CD4-positive, alpha-beta T cell treated with Interleukin-21 for 1 hour (primary cell): Measurements from ENCODE around the gene ANKRD34A.
A peak's percentile ranks its signal among the peaks of the same experiment; 100 is the strongest.

Experiments used
- DNase-seq: peaks from one replicate; pipeline ENCODE4 v3.0.0-alpha.2; 2020

ANKRD34A gene

DNA sequence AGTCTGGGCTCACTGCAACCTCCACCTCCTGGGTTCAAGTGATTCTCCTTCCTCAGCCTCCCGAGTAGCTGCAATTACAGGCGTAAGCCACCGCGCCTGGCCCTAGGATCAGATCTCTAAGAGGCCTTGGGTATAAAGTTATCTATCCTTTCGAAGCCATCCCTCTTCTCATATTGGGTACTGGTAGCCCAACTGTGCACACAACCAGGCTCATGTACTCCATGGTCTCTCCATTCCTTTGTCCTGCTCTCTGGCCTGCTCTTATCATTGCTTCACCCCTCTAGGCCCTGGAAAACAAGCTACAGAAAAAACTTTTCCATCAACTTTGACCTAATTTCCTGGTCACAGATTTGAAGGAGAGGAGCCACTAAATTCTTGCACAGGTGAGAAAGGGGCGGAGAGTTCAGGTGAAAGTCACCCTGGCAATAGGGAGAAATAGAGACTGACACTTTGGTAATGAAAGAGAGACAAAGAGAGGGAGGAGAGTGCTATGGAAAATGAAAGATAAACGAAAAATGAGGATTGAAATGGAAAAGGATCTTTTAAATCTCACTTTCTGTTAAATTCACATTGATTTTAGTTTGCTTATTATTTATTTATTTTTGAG is 26.0 kb upstream of the ANKRD34A start:
- peak; percentile 44 for DNase-seq

- peak; percentile 43 for DNase-seq
Observed at GRCh38 chr1:145988773-145989172, 24.4 kb upstream of the ANKRD34A start.

GRCh38 chr1:145987926-145988325 is 23.6 kb upstream of the ANKRD34A start:
- no peak for DNase-seq

DNA sequence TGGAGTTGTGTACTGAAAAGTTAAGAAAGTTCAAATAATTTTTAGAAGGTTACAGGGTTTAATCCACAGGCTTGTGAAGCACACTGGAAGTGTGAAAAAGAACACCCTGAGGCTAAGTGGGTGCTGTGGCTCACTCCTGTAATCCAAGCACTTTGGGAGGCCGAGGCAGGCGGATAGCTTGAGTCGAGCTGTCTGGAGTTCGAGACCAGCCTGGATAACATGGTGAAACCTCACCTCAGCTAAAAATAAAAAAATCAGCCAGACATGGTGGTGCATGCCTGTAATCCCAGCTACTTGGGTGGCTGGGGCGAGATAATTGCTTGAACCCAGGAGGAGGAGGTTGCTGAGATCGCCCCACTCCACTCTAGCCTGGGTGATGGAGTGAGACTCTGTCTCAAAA is 22.2 kb upstream of the ANKRD34A start:
- DNase-seq = no peak

DNA sequence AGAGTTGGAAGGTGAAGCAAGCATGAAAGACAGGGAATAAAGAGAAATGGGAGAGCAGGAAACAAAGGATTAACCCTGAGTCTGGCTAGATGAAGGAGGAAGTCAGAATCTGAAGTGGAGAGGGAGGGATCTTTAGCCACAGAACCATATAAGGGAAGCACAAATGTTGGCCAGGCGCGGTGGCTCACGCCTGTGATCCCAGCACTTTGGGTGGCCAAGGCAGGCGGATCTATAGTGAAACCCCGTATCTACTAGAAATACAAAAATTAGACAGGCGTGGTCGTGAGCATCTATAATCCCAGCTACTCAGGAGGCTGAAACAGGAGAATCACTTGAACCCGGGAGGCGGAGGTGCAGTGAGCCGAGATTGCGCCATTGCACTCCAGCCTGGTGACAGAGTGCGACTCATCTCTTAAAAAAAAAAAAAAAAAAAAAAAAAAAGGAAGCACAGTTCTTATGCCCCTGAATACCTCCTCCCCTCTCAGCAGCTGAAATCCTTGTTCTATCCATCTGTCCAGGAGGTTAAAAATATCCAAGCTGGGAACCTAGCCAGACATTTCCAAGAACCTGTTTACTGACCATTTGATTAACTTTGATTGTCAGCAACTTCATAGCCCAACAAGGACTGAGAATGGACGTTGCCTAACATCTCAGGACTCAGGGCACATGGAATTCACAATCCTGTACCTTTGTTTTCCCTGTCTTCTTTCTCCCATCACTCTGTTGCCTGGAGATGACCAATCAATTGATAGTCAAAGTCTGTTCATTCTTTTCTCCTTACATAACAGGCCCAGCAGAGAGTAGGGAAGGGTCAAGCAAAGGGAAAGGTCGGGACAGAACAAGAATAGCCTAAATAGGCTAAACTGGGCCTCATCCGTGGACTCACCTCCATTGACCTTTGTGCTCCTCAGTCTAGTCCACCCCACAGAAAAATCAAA is 21.4 kb upstream of the ANKRD34A start:
- no peak for DNase-seq

- no peak for DNase-seq
Observed at GRCh38 chr1:145985129-145985501, 20.7 kb upstream of the ANKRD34A start.

DNA sequence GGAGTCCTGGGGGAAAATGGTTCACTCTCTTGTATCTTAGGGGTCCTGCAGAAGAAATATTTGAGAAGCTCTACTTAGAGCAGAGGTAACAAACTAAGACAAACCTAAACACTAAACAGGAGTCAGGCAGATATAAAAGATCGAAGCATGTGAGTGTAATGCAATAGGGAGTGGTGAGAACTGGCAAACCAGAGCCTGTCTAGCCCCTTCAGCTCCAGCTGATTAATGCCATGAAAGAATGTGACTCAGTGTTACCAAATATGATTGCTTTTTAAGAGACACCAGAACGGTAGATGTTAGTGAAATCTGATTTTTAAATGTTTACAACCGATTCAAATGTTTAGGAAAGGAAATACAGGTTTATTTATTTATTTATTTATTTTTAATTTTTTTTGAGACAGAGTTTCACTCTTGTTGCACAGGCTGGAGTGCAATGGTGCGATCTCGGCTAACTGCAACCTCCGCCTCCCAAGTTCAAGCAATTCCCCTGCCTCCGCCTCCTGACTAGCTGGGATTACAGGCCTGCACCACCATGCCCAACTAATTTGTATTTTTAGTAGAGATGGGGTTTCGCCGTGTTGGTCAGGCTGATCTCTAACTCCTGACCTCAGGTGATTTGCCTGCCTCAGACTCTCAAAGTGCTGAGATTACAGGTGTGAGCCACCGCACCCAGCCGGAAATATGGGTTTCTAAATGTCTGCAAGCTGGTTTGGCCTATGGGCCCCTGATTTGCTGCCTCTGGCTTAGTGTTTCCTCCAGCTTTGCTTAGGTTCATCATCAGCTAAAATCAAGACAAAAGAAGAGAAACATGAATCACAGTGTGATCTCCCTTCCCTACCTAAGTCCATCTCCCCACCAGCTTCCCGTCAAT is 19.8 kb upstream of the ANKRD34A start:
- DNase-seq = peak; percentile 56

GRCh38 chr1:145983206-145983675 is 18.9 kb upstream of the ANKRD34A start:
- no peak for DNase-seq

- DNase-seq = no peak
Observed at GRCh38 chr1:145982010-145982723, 17.8 kb upstream of the ANKRD34A start.

DNA sequence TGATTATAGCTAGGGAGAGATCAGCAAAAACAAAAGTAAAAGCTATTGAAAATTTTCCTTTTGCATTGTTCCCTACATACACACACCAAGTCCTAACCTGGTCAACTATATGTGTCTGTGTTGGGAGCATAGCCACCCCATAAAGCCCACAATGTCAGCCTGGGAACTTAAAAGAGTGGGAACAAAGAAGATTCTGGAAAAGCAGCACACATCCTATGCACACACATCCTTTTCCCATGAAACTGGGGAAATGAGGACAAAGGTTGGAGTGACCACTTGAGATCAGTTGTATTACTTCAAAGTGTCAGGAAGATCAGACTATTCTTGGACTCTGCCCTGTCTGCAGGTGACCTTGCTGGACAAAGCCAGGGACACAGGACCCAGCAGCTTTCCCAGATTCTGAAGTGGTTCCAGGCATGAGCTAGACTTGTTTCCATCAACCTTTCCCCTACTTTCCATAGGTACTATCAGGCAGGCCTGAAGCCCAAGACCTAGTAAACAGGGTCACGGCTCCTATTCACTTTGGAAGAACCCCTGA is 16.2 kb upstream of the ANKRD34A start:
- DNase-seq = no peak

- DNase-seq = peak; percentile 65
Observed at GRCh38 chr1:145979746-145980456, 15.5 kb upstream of the ANKRD34A start.

DNA sequence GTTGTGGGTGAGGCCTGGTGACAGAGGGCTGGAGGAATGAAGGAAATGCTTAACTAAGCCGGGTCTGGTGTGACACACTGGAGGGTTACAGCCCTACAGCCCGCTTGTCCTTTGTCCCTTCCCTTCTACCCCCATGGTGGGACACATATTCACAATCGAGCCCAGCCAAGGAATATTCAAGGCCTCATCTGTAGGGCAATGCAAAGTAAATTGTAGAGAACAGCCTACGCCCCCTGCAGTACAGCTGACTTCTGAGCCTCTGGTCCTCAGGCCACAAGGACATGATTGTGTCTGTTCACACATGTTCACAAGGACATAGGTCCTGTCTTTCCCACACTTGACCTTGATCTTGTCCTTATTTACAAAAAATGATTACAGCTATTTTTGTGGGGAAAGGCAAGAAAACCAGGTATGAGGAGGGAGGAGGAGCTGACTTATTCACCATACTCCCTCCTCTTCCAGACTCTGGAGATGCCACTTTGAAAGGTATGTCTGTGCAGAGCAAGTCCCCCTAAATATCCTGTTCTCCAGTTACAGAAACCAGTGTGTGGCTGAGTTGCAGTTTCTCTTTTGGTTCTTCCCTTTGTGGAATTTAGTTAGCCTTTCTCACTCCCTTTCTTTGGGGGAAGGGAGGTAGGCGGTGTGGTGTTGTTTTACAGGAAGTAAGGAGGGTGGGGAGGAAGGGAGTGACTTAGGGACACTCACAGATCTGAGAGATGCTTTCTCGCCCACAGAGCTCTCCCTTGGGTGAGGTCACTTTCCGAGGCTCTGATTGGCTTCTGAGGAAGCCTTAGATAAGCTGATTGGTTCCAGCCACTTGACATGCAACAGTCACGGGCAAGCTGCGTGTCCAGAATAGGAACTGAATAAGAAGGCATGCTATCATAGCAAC is 14.7 kb upstream of the ANKRD34A start:
- peak; percentile 94 for DNase-seq

- DNase-seq = no peak
Observed at GRCh38 chr1:145978471-145978853, 14.1 kb upstream of the ANKRD34A start.

GRCh38 chr1:145977486-145978470 is 13.4 kb upstream of the ANKRD34A start:
- DNase-seq = peak; percentile 87

DNA sequence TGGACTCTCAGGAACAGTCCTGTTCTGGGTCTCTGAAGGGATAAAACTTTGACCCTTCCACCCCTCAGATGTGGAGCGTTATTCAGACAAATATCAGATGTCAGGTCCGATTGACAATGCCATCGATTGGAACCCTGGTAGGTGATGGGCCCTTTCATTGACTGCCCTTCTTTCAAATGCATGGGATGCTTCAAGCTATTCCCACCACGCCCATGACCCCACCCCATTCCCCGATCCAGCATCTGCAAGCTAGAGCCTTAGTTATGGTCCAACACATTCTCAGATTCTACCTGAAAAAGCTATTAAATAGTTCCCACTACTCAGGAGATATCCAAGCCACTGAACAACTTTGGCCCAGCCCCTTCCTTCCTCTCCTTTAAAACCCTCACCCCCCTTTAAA is 12.6 kb upstream of the ANKRD34A start:
- no peak for DNase-seq

GRCh38 chr1:145975216-145975615 is 10.8 kb upstream of the ANKRD34A start:
- DNase-seq = no peak

GRCh38 chr1:145974721-145975120 is 10.3 kb upstream of the ANKRD34A start:
- DNase-seq = no peak

DNA sequence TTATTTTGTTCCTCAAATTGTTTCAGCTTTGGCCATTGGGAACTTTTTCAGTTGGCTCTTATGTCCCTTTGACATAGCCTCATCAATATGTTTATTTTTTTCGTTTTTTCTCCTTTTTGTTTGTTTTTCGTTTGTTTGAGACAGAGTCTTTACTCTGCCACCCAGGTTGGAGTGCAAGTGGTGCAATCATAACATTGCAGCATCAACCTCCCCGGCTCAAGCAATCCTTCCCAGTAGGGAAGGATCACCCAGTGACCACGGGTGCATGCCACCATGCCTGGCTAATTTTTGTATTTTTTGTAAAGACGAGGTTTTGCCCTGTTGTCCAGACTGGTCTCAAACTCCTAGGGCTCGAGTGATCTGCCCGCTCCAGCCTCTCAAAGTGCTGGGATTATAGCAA is 8.2 kb upstream of the ANKRD34A start:
- no peak for DNase-seq

DNA sequence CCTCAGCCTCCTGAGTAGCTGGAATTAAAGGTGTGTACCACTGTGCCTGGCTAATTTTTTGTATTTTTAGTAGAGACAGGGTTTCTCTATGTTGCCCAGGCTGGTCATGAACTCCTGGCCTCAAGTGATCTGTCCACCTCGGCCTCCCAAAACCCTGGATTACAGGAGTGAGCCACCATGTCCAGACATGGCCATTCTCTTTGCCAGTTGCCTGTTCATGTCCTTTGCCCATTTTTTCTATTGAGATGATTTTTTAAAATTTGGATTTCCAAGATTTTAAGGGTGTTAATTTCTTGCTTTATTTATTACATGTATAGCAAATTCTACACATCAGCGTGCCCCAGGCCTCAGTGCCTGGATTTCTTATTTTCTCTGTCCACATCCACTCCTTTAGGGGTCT is 2.9 kb upstream of the ANKRD34A start:
- DNase-seq = no peak
